IMR-90 (cell line): ENCODE measurements around the gene ASPG. TPM values are rescaled to one million over a fixed set of nuclear protein-coding genes. Genes with fewer than 3 reads are reported as not detected.

Experiments
- ATAC-seq: fragments of 200-7000 bp; cut with Tn5 transposase; 2 replicates; pipeline ENCODE4 v1.9.1; 2020; ENCODE audit warnings: low read depth, mild to moderate bottlenecking, moderate library complexity
- BruUV-seq: library from RNA; stranded (reverse); fragments of 400-500 nt; replicated peaks from 2 replicates; lab custom pipeline; 2021; lab: Mats Ljungman, UMichigan
- CTCF ChIA-PET: fragments of 300-600 bp; formaldehyde crosslinking; extraction: SDS; loops from one replicate; lab custom pipeline; 2021; ENCODE audit warnings: antibody characterized with exemption; lab: Yijun Ruan, JAX
- POLR2A ChIA-PET: fragments of 300-600 bp; sonication (Branson Sonifier 250); formaldehyde crosslinking; loops from one replicate; lab custom pipeline; 2022; ENCODE audit warnings: antibody characterized with exemption; ENCODE audit not compliant: unreplicated experiment; lab: Charles Lee
- DNase-seq: peaks from one replicate; pipeline ENCODE4 v3.0.0; 2013
- H2AFZ ChIP-seq: replicated peaks from 2 replicates; pipeline ENCODE3; 2013; ENCODE audit warnings: low read length, mild to moderate bottlenecking; ENCODE audit not compliant: poor library complexity
- H2AK5ac ChIP-seq: 2 replicates; pipeline ENCODE4 v1.6.1; 2013; ENCODE audit warnings: low read depth, low read length, inconsistent platforms
- H2AK9ac ChIP-seq: replicated peaks from 2 replicates; pipeline ENCODE3; 2013; ENCODE audit warnings: mild to moderate bottlenecking, low read depth, low read length, moderate library complexity; ENCODE audit not compliant: poor library complexity
- H2BK120ac ChIP-seq: 2 replicates; pipeline ENCODE4 v1.6.1; 2013; ENCODE audit warnings: low read depth, low read length, inconsistent platforms
- H2BK15ac ChIP-seq: 3 replicates; pipeline ENCODE4 v1.6.1; 2013; ENCODE audit warnings: low read depth, low read length, inconsistent platforms
- H2BK20ac ChIP-seq: 2 replicates; pipeline ENCODE4 v1.6.1; 2013; ENCODE audit warnings: low read depth, mild to moderate bottlenecking, inconsistent platforms, low read length, moderate library complexity
- H2BK5ac ChIP-seq: 2 replicates; pipeline ENCODE4 v1.6.1; 2013; ENCODE audit warnings: mild to moderate bottlenecking, low read depth, low read length, inconsistent platforms; ENCODE audit not compliant: poor library complexity, severe bottlenecking
- H3K14ac ChIP-seq: replicated peaks from 2 replicates; pipeline ENCODE4 v1.6.1; 2013; ENCODE audit warnings: low read depth, low read length, inconsistent platforms
- H3K18ac ChIP-seq: 2 replicates; pipeline ENCODE4 v1.6.1; 2013; ENCODE audit warnings: low read depth, low read length, control low read depth
- H3K23ac ChIP-seq: 2 replicates; pipeline ENCODE4 v1.6.1; 2013; ENCODE audit warnings: low read depth, low read length, inconsistent platforms
- H3K27ac ChIP-seq: 2 replicates; pipeline ENCODE4 v1.5.1; 2013; ENCODE audit warnings: mild to moderate bottlenecking, control low read depth, low read length; ENCODE audit not compliant: insufficient read depth
- H3K27me3 ChIP-seq: 2 replicates; pipeline ENCODE4 v1.6.1; 2013; ENCODE audit warnings: low read length; ENCODE audit not compliant: control insufficient read depth, insufficient read depth
- H3K36me3 ChIP-seq: 2 replicates; pipeline ENCODE4 v1.6.1; 2013; ENCODE audit warnings: low read length, mixed read lengths; ENCODE audit not compliant: control insufficient read depth, insufficient read depth
- H3K4ac ChIP-seq: 2 replicates; pipeline ENCODE4 v1.6.1; 2013; ENCODE audit warnings: low read depth, low read length, inconsistent platforms
- H3K4me1 ChIP-seq: 2 replicates; pipeline ENCODE4 v1.6.1; 2013; ENCODE audit warnings: low read length, mixed read lengths; ENCODE audit not compliant: control insufficient read depth, insufficient read depth
- H3K4me2 ChIP-seq: 2 replicates; pipeline ENCODE4 v1.6.1; 2013; ENCODE audit warnings: low read depth, mild to moderate bottlenecking, control low read depth, low read length, moderate library complexity
- H3K4me3 ChIP-seq: 2 replicates; pipeline ENCODE4 v1.5.1; 2013; ENCODE audit warnings: low read depth, mild to moderate bottlenecking, control low read depth, low read length, moderate library complexity; ENCODE audit not compliant: insufficient read depth
- H3K56ac ChIP-seq: 2 replicates; pipeline ENCODE4 v1.6.1; 2013; ENCODE audit warnings: low read length, inconsistent platforms; ENCODE audit not compliant: insufficient read depth; ENCODE audit errors: extremely low read depth
- H3K79me1 ChIP-seq, 2 experiments: 2 replicates each; pipeline ENCODE4 v1.6.1; 2013; ENCODE audit warnings: low read length in 2 of 2, inconsistent platforms in 1 of 2, low read depth in 1 of 2
- H3K9ac ChIP-seq: 2 replicates; pipeline ENCODE4 v1.6.1; 2013; ENCODE audit warnings: low read depth, low read length, control low read depth
- H3K9me1 ChIP-seq: 2 replicates; pipeline ENCODE4 v1.6.1; 2013; ENCODE audit warnings: low read length, inconsistent platforms; ENCODE audit not compliant: insufficient read depth
- H3K9me3 ChIP-seq: 2 replicates; pipeline ENCODE4 v1.6.1; 2013; ENCODE audit warnings: low read length; ENCODE audit not compliant: control insufficient read depth, insufficient read depth
- H4K20me1 ChIP-seq: 2 replicates; pipeline ENCODE4 v1.6.1; 2013; ENCODE audit warnings: low read length, inconsistent platforms; ENCODE audit not compliant: insufficient read depth
- H4K5ac ChIP-seq: 2 replicates; pipeline ENCODE4 v1.6.1; 2013; ENCODE audit warnings: mild to moderate bottlenecking, low read depth, low read length, control low read depth
- H4K8ac ChIP-seq, 2 experiments: 2 replicates each; pipeline ENCODE4 v1.6.1; 2013; ENCODE audit warnings: low read depth in 2 of 2, low read length in 2 of 2, control low read depth in 1 of 2, inconsistent platforms in 1 of 2
- H4K91ac ChIP-seq: 2 replicates; pipeline ENCODE4 v1.6.1; 2013; ENCODE audit warnings: low read depth, low read length, inconsistent platforms; ENCODE audit not compliant: insufficient read depth
- CEBPB ChIP-seq: IDR thresholded peaks from 2 replicates; pipeline ENCODE4 v1.6.1; 2012; ENCODE audit warnings: low read depth, low read length, improper control_type of control experiment
- CTCF ChIP-seq: conservative IDR thresholded peaks from 2 replicates; pipeline ENCODE4 v1.5.1; 2012; ENCODE audit warnings: mild to moderate bottlenecking, low read depth, low read length, improper control_type of control experiment
- FOS ChIP-seq: fragments of 150-350 bp; IDR thresholded peaks from 2 replicates; pipeline ENCODE4 v1.6.1; 2016; ENCODE audit warnings: low read depth, low read length
- MAFK ChIP-seq: IDR thresholded peaks from 2 replicates; pipeline ENCODE4 v1.6.1; 2012; ENCODE audit warnings: low read depth, low read length, improper control_type of control experiment
- MXI1 ChIP-seq: IDR thresholded peaks from 2 replicates; pipeline ENCODE4 v1.6.1; 2012; ENCODE audit warnings: low read depth, mild to moderate bottlenecking, low read length, moderate library complexity, borderline replicate concordance
- NFE2L2 ChIP-seq: fragments of 150-350 bp; IDR thresholded peaks from 2 replicates; pipeline ENCODE4 v1.6.1; 2016; ENCODE audit warnings: low read depth, mild to moderate bottlenecking, low read length
- POLR2A ChIP-seq: IDR thresholded peaks from 2 replicates; pipeline ENCODE4 v1.6.1; 2012; ENCODE audit warnings: mild to moderate bottlenecking, low read depth, low read length
- RCOR1 ChIP-seq: IDR thresholded peaks from 2 replicates; pipeline ENCODE4 v1.6.1; 2012; ENCODE audit warnings: mild to moderate bottlenecking, low read length, improper control_type of control experiment; ENCODE audit not compliant: insufficient replicate concordance
- SMC3 ChIP-seq: fragments of 150-350 bp; IDR thresholded peaks from 2 replicates; pipeline ENCODE4 v1.6.1; 2016; ENCODE audit warnings: low read depth, mild to moderate bottlenecking, antibody characterized with exemption, low read length, moderate library complexity
- WGBS, 2 experiments: methylation state at CpG; one replicate each; pipeline versions ENCODE4 v1.1.5 to v1.1.7; 2013; ENCODE audit warnings: missing lambda C conversion rate in 2 of 2; ENCODE audit not compliant: insufficient read length in 1 of 2; ENCODE audit errors: extremely low coverage in 2 of 2; 5-methylcytosine and 5-hydroxymethylcytosine counted together
- dilution Hi-C: fragments of 300-500 bp; cut with HindIII; formaldehyde crosslinking; loops from one replicate; pipeline ENCODE4 v1.14.3; 2018; ENCODE audit warnings: low sequenced_read_pairs; ENCODE audit not compliant: unreplicated experiment
- in situ Hi-C: fragments of 300-500 bp; cut with MboI; formaldehyde crosslinking; loops from 3 replicates; pipeline ENCODE4 v1.14.3; 2019; ENCODE audit warnings: low sequenced_read_pairs, inconsistent platforms, mixed read lengths
- intact Hi-C: fragments of 100-400 bp; cut with micrococcal nuclease; formaldehyde crosslinking; loops from 2 replicates; pipeline ENCODE4 v1.10.0; 2022
- polyA plus RNA-seq, 3 experiments: library from polyadenylated mRNA; depleted of rRNA; stranded (reverse); fragments of >200 nt; gene quantifications; 2 replicates each; pipeline ENCODE4 v1.2.3, GENCODE V29; 2012; ENCODE audit warnings: low replicate concordance in 1 of 3
- total RNA-seq: library from RNA; depleted of rRNA; stranded (reverse); fragments of >200 nt; gene quantifications from 2 replicates; pipeline ENCODE4 v1.2.3, GENCODE V29; 2012
- TF ChIP-seq, protein P1 (sequence below): fragments of 150-350 bp; IDR thresholded peaks from 2 replicates; pipeline ENCODE4 v1.6.1; 2016; ENCODE audit warnings: low read depth, mild to moderate bottlenecking, low read length, moderate library complexity, borderline replicate concordance
- TF ChIP-seq, protein P2 (sequence below): fragments of 150-350 bp; IDR thresholded peaks from 2 replicates; pipeline ENCODE4 v1.6.1; 2017; ENCODE audit warnings: mild to moderate bottlenecking, antibody characterized with exemption, low read length, low read depth

The ASPG gene
- total and polyA plus RNA-seq, 2 of the 4 experiments (the other 2 are of a cell fraction) = not detected

DNA sequence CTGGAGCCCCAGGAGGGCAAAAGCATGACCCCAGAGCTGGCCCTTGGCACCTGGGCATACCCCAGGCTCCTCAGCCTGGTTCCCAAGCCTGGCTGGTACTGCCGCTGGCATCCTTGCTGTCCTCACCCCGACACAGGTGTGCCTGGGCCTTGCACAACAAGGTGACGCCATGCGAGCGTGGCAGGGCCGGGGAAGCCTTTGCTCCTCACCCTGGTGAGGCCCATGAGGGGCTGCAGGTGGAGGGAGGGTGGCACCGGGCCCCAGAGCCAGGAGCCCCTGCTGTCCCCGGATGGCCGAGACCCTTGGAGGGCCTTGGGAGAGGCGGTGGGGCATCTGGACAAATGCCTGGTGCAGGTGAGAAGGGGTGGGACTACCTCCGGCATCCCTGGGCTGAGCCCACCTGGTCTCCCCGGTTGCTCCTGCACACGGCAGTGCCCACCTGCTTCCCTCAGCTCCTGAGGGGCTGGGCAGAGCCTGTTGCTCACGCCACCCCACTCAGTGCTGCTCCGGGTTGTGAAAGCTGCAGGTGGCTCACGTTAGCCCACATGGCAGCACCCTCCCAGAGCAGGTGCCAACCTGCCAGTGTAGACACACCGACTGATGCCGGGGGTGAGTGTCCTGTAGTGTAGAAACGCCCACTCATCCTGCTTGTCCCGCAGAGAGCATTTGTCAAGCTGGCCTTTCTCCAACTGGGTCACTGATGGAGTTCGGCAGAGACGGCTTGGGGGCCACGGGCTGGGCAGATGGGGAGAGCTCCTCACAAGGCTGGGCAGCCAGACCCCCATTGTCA is 28.3 kb downstream of the ASPG start (continued):
- no peak for TF ChIP-seq POLR2A
- TF ChIP-seq MAFK = no peak

GRCh38 chr14:104114421-104115130 is 29.1 kb downstream of the ASPG start:
- Histone ChIP-seq H3K23ac (no peak overlapping the region), H3K9me3 (no peaks in the 10 kb centered on the region), H2AK5ac (no peak overlapping the region), H3K56ac (no peak overlapping the region), H3K18ac (no peak overlapping the region), H3K4ac (no peak overlapping the region), H3K27ac (no peak overlapping the region), H3K4me1 (no peaks in the 10 kb centered on the region), H2BK15ac (no peak overlapping the region), H3K9ac (no peak overlapping the region), H2BK20ac (no peak overlapping the region), H4K8ac (no peak overlapping the region), H3K27me3 (peaks cover 17% of the 10 kb centered on the region; the same call in 1 of the 2 replicates), H2BK120ac (no peak overlapping the region), H4K20me1 (no peaks in the 10 kb centered on the region; the same call in 1 of the 2 replicates), H4K5ac (no peak overlapping the region), H3K9me1 (no peaks in the 10 kb centered on the region), H3K4me3 (no peak overlapping the region), H3K36me3 (no peaks in the 10 kb centered on the region), H3K79me1 (no peaks in the 10 kb centered on the region), H2AFZ (no peak overlapping the region), H3K14ac (no peak overlapping the region), H2BK5ac (no peak overlapping the region), H2AK9ac (no peak overlapping the region), H3K4me2 (no peak overlapping the region), H4K91ac (no peak overlapping the region)
- ChIA-PET CTCF (no interaction called here), POLR2A (interaction anchor here (0.6 kb wide), 1 partner anchor 486 kb away, joined by 6 read pairs; no protein-coding TSS in a partner anchor)
- no peak; the same call in 1 of the 2 replicates for ATAC-seq
- intact Hi-C loops = no loop called here
- WGBS, 2 experiments = 53% methylated on average over 8 of the region's 26 CpGs; no CpG with 5 or more reads in 1 of the 2 experiments
- DNase-seq = no peak
- in situ Hi-C loops = no loop called here
- dilution Hi-C loops = no loop called here
- no TSS peak for BruUV-seq
- no peak for TF ChIP-seq MXI1
- TF ChIP-seq, protein P1, sequence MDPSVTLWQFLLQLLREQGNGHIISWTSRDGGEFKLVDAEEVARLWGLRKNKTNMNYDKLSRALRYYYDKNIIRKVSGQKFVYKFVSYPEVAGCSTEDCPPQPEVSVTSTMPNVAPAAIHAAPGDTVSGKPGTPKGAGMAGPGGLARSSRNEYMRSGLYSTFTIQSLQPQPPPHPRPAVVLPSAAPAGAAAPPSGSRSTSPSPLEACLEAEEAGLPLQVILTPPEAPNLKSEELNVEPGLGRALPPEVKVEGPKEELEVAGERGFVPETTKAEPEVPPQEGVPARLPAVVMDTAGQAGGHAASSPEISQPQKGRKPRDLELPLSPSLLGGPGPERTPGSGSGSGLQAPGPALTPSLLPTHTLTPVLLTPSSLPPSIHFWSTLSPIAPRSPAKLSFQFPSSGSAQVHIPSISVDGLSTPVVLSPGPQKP = no peak
- no peak for TF ChIP-seq CEBPB
- no peak for TF ChIP-seq SMC3
- TF ChIP-seq CTCF = no peak
- TF ChIP-seq, protein P2, sequence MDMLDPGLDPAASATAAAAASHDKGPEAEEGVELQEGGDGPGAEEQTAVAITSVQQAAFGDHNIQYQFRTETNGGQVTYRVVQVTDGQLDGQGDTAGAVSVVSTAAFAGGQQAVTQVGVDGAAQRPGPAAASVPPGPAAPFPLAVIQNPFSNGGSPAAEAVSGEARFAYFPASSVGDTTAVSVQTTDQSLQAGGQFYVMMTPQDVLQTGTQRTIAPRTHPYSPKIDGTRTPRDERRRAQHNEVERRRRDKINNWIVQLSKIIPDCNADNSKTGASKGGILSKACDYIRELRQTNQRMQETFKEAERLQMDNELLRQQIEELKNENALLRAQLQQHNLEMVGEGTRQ = no peak
- TF ChIP-seq RCOR1 = no peak
- no peak for TF ChIP-seq FOS
- TF ChIP-seq NFE2L2 = no peak
